GM19099 (cell line): ENCODE measurements around the gene TNK1.

Experiments
- POLR2A ChIP-seq: IDR thresholded peaks from 3 replicates; pipeline ENCODE4 v1.6.1; 2011; ENCODE audit warnings: low read depth; ENCODE audit not compliant: insufficient read length; ENCODE audit errors: extremely low read depth

The TNK1 gene

GRCh38 chr17:7413346-7413985 is 32.6 kb downstream of the TNK1 start:
- no peak for TF ChIP-seq POLR2A

DNA sequence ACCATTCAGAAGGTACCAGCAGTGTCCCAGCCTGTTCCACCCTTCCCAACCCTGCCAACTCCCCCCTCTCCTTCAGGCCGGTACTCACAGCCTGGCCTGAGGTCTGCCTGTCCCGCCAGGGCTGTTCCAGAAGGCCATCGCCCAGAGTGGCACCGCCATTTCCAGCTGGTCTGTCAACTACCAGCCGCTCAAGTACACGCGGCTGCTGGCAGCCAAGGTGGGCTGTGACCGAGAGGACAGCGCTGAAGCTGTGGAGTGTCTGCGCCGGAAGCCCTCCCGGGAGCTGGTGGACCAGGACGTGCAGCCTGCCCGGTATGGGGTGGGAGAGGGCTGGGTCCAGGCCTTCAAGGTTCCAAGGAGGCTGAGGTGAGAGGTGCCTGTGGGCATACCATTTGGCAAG is 33.9 kb downstream of the TNK1 start:
- no peak for TF ChIP-seq POLR2A

- no peak for TF ChIP-seq POLR2A
Observed at GRCh38 chr17:7415784-7416183, 34.9 kb downstream of the TNK1 start.

- TF ChIP-seq POLR2A: no peak
Observed at GRCh38 chr17:7416323-7416722, 35.4 kb downstream of the TNK1 start.

GRCh38 chr17:7417056-7417655 is 36.3 kb downstream of the TNK1 start:
- no peak for TF ChIP-seq POLR2A

DNA sequence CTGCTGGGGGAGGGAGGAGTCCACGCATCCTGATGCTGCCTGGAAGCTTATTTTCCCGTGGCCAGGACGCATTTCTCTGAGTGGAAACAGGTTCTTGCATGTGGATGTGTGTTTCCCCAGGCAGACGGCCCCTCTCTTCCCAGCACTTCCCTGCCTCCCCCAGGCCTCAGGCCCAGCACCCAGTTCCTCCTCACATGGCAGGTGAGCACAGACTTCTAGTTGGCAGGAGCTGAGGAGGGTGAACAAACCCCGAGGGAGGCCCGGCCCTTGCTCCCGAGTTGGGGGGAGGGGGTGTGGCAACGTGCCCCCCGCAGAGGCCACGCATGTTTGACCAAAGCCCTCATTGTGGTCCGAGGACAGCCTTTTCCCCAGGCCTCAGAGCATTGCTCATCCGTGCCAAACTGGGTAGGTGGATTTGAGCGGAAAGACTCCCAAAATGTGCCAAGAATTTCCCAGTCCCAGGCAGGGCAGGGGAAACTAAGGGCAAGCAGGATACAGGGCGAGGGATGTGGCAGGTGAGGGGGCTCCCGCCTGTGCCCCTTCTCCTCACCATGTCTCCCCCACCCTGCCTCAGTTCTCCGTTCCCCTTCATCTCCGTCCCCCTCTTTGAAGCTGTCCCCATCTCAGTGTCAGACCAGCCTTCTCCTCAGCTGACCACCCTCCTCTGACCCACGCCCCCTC is 37.7 kb downstream of the TNK1 start:
- no peak for TF ChIP-seq POLR2A

DNA sequence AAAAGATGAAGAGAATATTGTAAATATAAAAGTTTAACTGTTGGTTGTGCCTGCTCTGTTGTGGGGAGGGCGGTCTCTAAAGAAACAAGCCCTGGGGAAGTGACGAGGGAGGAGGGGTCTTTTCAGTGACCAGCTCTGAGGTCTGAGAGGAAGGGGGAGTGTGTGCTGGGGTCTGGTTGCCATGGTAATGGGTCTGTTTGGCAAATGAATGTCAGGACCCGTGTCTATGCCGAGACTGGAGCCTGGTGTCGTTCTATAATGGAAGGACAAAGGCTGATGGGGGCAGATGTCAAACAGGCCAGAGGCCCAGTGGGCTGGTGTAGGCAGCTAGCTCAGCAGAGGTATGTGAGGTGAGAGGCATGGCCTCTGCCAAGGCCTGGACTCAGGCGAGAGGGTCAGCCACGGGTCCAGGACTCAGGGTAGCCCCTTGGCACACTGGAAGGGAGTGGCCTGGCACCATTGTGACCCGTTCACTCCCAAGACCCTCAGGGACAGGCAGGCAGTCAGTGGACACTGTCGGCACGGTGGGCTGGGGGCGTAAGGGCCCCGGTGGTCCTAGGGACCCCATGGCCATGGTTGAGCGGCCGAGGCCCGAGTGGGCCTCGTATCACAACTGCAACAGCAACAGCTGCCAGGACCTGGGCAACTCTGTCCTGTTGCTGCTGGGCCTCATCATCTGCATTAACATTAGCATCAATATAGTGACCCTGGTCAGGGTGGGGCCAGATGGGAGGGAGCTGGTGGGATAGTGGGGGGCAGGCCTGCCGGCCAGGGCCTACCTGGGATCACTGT is 39.1 kb downstream of the TNK1 start, which contains the start of gene SPEM1:
TSS of gene SPEM1 (plus strand) at position 506 of the 792 bp plus-strand sequence. CDS start at position 567, 61 bp downstream.
- no peak for TF ChIP-seq POLR2A

- no peak for TF ChIP-seq POLR2A
Observed at GRCh38 chr17:7421186-7421585, 40.3 kb downstream of the TNK1 start.

DNA sequence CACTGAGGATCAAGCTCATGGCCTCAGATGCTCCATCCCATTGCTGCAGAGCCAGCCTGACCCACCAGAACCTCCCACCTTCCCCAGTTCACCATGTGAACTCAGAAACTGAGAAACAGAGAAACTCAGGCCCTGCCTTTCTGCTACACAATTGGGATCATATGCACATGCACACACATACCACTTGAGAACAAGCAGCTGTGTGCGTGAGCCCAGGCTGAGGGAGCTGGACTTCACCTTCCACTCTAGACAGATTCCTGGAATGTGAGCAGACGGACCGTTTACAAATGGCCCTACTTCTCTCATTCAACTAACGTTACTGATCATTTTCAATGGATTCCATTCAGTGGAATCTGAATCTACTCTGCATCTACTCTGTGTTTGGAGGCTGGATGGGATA is 42.8 kb downstream of the TNK1 start:
- no peak for TF ChIP-seq POLR2A

DNA sequence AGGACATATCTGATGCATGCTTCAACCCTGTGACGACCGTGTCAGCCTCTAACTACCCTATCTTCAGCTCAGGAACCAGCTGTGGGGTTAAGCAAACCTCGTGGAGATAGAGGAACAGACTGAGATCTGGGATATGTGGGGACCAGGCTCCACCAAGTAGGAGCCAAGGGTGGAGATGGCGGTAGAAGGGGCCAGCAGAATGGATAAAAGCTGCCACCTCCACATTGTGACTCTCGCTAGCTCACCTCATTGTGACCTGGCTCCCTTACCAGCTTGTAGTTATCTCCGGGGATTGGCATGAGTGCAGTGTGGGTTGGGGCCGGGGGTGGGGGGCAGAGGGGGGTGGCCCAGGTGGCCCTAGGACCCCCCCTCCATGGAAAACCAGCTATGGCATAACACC is 44.4 kb downstream of the TNK1 start, which contains the start of gene SPEM2:
TSS of gene SPEM2 (plus strand) at position 301 of the 400 bp plus-strand sequence. CDS start at position 374, 73 bp downstream.
- no peak for TF ChIP-seq POLR2A

- TF ChIP-seq POLR2A: no peak
Observed at GRCh38 chr17:7425756-7426155, 44.9 kb downstream of the TNK1 start.

GRCh38 chr17:7426203-7426863 is 45.4 kb downstream of the TNK1 start:
- no peak for TF ChIP-seq POLR2A

DNA sequence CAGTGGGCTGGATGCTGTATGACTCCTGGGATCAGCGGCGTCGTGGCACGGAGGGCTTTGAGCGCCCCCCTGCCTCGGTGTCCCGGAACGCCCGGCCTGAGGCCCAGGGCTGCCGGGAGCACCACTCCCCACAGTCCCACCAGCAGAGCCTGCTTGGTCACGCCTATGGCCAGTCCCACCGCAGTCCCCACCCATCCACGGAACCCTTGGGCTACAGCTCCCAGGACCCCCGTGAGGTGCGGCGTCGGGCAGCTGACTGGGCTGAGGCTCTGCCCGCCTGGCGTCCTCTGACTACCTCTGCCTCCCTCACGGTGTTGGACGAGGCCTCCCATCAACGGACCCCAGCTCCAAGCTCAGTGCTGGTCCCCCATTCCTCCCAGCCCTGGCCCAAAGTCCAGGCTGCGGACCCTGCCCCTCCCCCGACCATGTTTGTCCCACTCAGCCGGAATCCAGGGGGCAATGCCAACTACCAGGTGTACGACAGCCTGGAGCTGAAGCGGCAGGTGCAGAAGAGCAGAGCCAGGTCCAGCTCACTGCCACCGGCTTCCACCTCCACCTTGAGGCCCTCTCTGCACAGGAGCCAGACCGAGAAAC is 46.1 kb downstream of the TNK1 start:
- no peak for TF ChIP-seq POLR2A

DNA sequence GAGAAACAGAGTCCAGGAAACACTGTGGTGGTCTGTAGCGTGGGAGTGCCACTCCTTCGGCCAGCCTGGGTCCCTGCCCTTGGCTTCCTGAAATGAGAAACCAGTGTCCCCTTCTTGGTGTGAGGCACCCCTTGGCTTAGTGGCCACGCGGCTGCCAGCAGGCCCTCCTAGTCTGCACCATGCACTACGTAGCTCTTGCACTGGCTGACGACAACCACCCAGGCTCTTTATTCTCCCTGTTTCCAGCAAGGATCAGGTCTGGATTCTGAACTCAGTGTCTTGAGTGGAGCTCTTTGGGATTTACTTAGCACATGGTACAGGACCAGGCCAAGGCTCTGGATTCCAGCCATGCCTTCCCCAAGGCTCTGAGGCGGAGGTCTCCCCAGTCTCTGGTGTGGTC is 46.7 kb downstream of the TNK1 start:
- no peak for TF ChIP-seq POLR2A

DNA sequence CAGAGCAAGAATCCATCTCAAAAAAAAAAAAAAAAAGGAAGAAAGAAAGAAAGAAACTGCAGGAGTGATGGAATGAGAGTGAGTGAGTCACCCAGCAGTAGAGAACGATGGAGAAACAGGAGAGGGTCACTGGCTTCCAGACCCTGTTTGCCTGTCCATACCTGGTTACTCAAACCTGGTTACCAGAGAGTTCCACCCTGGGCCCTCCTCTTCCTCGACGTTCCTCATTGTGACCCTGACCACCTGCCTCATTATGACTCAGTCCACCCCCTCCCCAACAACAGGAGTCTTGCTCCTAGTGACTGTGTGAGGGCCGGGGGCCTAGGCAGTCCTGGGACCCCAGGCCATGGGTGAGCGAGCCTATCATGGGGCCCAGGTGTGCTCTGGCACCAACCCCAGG is 47.7 kb downstream of the TNK1 start, which contains the start of gene SPEM3:
TSS of gene SPEM3 (plus strand) at position 301 of the 400 bp plus-strand sequence. CDS start at position 347, 46 bp downstream.
- TF ChIP-seq POLR2A: no peak

DNA sequence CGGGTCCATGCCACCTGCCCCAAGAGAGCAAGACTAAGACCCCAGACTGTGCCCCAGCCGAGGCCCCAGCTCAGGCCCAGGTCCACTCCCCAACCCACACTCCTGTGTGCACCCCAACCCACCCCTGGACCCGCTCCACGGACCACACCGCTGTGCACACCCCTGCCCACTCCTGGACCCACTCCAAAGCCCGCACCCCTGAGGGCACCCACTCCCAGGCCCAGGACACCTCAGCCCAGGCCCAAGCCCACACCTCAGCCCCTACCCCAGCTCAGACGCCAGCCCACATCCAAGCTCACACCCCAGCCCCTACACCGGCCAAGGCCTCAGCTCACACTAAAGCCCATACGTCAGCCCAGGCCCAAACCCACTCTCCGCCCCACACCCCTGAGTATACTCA is 48.8 kb downstream of the TNK1 start:
- TF ChIP-seq POLR2A: no peak
